Measurements from ENCODE around the gene ANKRD22.

The ANKRD22 gene

DNA sequence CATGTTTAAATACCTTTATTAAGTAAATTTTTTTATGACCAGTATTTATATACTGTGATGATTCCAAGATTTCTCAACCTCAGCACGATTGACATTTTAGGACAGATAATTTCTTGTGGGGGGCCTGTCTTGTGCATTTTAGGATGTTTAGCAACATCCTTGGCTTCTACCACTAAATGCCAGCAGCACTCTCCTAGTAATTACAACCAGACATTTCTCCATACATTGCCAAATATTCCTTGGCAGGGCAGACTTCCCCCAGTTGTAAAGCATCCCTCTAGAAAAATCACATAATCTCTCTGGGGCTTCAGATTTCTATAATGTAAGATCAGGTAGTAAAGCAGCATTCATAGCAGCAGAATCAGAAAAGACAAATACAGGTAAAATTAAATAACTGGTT lies 56.9 kb downstream of the ANKRD22 start:
- DNase-seq (ENCODE audit: low spot score) = no peak

DNA sequence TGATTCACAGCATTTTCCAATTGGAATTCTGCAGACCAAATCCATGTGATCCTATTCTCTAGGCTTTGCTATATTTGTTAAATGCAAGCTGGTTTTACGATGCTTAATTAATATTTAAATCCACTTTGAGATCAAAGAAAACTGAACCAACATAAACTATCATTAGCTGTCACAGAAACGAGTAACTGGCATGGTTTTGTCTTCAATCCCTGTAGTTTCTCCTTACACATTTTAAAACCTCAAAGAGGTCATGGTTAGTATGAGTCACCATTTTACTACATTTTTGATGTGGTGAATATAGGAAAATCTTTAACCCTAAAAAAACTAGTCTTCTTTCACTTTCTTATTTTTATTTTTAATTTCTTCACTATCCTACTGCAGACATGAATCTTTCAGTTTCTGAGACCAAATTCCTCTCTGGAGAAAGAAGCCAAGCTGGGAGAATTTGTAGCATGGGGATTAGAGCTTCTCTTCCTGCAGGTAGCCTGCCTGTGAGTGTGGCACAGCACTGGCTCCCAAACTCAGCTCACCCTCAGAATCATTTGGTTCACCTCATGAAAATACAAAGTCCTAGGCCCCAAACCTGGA lies 57.8 kb downstream of the ANKRD22 start:
- peak; percentile 30 for DNase-seq (ENCODE audit: low spot score)

DNA sequence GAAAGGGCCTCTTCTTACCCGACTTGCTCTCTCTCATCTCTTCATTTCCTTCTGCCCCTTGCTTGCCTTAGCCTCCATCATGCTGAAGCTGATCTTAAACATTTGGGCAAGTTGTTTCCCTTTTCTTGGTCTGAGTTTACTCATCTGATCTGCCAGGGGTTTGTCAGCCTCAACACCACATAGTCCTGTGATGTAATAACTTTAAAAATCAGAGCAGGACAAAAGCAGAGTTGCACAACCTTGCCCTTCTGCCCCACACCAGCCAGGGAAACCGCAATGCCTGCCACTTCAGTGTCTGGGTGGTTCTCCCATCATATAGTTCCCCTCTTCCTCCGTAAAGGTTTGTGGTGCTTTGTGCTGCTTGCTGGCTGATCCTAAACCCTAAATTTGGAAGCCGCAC lies 59.0 kb downstream of the ANKRD22 start:
- peak; percentile 14 for DNase-seq (ENCODE audit: low spot score)

DNA sequence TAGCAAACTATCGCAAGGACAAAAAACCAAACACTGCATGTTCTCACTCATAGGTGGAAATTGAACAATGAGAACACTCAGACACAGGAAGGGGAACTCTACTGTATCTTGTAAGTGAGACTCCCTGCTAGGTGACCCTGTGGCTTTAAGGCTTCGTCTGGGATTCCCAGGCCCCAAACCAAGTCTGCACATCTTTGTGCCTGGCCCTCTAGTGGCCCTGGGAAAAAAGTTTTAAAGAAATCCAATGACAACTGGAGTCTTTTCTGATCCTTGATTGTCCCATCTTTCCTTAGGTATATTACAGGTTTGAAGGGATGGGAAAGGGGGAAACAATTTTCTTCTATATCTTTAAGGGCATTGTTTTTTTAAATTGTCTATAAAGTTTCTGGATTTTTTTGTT lies 59.7 kb downstream of the ANKRD22 start:
- peak; percentile 44 for DNase-seq (ENCODE audit: low spot score)

DNA sequence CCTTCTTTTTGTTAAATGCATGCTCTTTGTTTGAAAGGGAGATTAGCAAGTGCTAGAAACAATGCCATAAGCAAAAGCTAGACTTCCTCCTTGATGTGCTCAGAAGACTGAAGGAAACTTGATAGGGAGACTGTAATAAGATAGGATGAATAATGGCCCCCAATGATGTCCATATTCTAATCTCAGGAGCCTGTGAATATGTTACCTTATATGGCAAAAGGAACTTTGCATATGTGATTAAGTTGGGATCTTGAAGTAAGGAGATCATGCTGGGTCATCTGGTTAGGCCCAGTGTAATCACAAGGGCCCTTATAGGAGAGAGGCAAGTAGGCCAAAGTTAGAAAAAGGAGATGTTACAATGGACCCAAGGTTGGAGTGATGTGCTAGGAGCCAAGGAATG lies 62.7 kb downstream of the ANKRD22 start:
- DNase-seq (ENCODE audit: low spot score) = no peak

DNA sequence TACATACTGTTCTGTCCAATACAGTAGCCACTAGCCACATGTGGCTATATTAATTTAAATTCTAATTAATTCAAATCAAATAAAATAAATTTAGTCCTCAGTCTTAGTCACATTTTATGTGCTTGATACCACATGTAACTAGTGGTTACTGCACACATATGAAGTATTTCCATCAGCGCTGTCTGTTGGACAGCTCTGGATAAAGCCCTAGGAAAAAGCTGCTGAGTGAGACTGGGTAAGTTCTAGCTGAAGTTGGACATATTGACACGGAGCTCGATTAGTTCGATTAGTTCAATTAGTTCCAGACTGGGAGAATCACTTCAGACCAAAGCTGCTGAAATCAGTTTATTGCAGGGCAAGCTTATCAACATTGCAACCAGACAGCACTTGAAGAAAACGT lies 64.2 kb downstream of the ANKRD22 start:
- DNase-seq (ENCODE audit: low spot score) = no peak

DNA sequence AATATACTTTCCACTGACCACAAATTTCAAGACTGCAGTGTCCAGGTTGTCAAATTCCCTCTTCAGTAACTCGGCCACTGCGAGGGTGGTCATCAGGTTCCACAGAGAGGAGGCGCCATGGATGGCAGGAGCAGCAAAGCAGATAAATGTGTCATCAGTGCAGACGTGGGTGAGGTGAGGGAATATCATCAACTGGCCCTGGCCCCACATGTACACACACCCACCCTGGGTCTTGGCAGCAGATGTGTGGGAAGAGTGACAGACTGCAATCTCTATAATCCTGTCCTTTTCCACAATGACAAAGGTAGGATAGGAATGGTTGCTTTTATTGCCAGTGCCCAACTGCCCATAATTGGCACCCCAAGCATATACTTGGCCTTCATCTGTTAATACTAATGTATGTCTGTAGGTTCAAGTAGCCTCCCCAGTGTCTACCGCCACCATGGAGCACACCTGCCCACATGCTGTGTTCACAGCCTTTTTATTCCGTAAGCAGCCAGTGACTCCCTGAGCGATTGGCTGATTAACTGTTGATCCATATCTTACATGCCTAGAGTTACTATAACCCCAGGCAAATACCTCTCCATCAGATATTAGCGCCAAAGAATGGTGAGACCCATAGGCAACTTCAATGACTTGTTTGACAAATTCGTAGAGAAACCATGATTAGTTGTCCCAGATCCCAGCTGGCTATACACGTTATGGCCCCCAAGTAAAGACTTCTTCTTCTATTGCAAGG lies 65.4 kb downstream of the ANKRD22 start:
- no peak for DNase-seq (ENCODE audit: low spot score)

DNA sequence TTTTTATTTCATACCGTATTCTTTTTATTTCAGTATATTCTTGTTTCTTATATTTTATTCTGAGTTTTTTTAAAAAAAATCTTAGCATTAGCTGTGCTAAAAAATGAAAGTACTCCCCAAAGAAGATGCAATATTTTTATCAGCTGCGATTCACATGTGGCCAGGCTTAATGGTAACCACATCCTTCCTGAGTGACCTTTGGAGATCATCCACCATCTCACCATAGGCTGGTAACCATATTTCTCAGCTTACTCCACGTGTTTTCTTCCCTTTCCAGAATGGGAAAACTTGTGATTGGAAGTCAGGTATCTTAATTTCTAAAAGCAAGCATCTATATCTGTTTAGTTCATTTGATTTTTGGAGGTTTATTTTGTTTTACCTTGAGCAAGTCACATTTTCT lies 67.9 kb downstream of the ANKRD22 start:
- DNase-seq (ENCODE audit: low spot score) = no peak

DNA sequence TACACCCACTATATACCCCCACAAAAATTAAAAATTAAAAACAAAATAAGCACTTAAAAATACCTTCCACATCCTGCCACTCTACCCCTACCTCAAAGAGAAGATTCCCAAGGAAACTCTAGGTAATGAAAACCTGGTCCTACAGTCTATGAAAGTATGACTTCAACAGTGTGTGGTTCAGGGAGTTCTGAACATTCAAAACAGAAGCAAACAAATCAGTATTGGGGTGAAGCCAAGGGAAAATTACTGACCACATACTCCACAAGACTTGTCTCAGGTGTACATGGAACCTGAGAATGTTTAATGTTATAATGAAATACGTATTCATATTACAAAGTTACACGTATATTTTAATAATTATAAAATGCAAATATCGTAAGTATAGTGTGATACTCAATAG lies 69.4 kb downstream of the ANKRD22 start:
- DNase-seq (ENCODE audit: low spot score) = no peak

DNA sequence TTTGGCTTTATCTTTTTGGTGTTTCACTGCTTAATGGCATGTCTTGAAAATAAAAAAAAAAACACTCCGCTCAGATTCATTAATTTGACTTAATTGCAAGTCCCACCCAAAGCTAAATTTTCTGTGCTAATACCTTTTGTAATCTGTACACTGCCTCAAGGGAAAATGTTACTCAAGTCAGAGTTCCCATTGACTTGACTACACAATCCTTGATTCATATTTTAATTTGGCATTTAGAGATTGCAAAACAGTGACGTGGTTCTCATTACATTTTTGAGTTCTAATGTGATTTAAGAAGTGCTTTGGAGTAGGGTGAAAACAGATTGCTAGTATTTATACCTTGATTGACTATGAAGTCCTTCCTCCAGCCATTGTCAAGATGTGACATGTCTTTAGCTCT lies 70.4 kb downstream of the ANKRD22 start:
- DNase-seq (ENCODE audit: low spot score) = no peak

Data from kidney tubule cell (primary cell).